ENCODE measurements around the gene CABP2. TPM values are rescaled to one million over a fixed set of nuclear protein-coding genes. Genes with fewer than 3 reads are reported as not detected.
"Not testable (repeated sequence)": the region's sequence is repeated elsewhere in the genome, so short reads cannot be mapped to it uniquely, and the experiment has no call there.

Gene CABP2
- total RNA-seq, 1 donor from 2014 or later = not detected

DNA sequence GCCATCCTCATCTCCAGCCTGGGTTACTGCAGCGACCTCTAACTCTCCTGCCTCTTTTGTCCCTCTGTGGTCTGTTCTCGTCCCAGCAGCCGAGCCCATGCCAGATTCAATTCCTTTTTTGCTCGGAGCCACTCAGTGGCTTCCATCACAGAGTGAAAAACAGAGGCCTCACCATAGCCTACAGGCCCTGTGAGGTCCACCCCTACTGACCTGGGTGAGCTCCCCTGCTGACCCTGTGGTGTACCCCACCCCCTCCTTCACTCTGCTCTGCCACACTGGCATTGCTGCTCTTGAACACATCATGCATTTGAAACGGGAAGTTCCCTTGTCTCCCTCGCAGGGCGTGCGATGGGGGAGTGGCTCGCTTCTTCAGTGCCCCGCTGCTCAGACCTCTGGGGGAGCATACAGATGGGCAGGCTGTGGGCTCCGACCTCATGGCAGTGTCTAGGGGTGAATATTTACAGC, 38.4 kb downstream of the CABP2 start:
- no peak for FAIRE-seq

DNA sequence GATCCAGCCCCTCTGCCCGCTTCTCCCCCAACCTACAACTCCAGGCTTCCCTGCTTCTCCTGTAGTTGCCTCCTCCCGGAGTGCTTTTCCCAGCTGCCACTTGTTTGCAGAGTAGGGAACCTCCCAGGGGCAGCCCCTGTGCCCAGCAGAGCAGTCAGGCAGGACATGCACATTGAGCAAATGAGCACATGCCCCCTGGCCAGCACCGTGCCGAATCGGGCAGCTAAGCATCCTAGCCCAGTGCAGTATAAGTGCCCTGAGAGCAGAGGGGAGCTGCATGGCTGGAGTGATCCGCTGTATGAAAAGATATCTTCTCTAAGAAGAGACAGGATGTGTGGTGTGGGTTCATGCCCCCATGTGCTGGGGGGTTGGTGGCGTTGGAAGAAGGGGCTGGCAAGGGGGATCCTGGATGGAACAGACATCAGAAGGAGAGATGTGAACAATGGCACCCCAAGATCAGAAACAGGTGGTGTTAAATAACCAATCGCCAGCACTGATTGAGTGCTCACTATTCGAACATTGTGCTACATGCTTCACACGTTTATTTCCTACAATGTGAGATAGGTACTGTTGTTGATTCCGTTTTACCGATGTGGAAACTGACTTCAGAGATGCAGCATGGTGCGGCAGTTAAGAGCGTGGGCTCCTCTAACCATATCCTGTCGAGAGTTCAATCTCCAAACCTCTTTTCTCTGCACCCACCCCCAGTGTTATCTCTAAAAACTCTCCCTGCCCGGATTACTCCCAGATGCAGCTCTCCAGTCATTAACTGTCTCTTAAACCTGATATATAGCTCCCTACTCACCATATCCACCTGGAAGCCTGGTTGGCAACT, 39.2 kb downstream of the CABP2 start:
- no peak overlapping the region for H3K4me3 ChIP-seq (ENCODE audit: low read depth, low read length)
- TF ChIP-seq, protein P1, sequence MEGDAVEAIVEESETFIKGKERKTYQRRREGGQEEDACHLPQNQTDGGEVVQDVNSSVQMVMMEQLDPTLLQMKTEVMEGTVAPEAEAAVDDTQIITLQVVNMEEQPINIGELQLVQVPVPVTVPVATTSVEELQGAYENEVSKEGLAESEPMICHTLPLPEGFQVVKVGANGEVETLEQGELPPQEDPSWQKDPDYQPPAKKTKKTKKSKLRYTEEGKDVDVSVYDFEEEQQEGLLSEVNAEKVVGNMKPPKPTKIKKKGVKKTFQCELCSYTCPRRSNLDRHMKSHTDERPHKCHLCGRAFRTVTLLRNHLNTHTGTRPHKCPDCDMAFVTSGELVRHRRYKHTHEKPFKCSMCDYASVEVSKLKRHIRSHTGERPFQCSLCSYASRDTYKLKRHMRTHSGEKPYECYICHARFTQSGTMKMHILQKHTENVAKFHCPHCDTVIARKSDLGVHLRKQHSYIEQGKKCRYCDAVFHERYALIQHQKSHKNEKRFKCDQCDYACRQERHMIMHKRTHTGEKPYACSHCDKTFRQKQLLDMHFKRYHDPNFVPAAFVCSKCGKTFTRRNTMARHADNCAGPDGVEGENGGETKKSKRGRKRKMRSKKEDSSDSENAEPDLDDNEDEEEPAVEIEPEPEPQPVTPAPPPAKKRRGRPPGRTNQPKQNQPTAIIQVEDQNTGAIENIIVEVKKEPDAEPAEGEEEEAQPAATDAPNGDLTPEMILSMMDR (IDR thresholded peaks at IDR 0.05; ENCODE audit: insufficient read depth, low read length, severe bottlenecking) = no peak
- no peak for DNase-seq (ENCODE audit: low read depth)
- H3K36me3 ChIP-seq (ENCODE audit: control insufficient read depth, insufficient read depth, low read length) = no peaks in the 10 kb centered on the region
- H3K27me3 ChIP-seq (ENCODE audit: control insufficient read depth, insufficient read depth, low read length) = no peaks in the 10 kb centered on the region
- no peak for FAIRE-seq

More for the DNA sequence above, 38.4 kb downstream of the CABP2 start:
- Histone ChIP-seq H3K36me3 (ENCODE audit: control insufficient read depth, insufficient read depth, low read length) (no peaks in the 10 kb centered on the region), H3K4me3 (ENCODE audit: low read depth, low read length) (no peak overlapping the region), H3K27me3 (ENCODE audit: control insufficient read depth, insufficient read depth, low read length) (no peaks in the 10 kb centered on the region)
- DNase-seq (ENCODE audit: low read depth) = no peak
- TF ChIP-seq, protein P1 (IDR thresholded peaks at IDR 0.05; ENCODE audit: insufficient read depth, low read length, severe bottlenecking) = no peak

DNA sequence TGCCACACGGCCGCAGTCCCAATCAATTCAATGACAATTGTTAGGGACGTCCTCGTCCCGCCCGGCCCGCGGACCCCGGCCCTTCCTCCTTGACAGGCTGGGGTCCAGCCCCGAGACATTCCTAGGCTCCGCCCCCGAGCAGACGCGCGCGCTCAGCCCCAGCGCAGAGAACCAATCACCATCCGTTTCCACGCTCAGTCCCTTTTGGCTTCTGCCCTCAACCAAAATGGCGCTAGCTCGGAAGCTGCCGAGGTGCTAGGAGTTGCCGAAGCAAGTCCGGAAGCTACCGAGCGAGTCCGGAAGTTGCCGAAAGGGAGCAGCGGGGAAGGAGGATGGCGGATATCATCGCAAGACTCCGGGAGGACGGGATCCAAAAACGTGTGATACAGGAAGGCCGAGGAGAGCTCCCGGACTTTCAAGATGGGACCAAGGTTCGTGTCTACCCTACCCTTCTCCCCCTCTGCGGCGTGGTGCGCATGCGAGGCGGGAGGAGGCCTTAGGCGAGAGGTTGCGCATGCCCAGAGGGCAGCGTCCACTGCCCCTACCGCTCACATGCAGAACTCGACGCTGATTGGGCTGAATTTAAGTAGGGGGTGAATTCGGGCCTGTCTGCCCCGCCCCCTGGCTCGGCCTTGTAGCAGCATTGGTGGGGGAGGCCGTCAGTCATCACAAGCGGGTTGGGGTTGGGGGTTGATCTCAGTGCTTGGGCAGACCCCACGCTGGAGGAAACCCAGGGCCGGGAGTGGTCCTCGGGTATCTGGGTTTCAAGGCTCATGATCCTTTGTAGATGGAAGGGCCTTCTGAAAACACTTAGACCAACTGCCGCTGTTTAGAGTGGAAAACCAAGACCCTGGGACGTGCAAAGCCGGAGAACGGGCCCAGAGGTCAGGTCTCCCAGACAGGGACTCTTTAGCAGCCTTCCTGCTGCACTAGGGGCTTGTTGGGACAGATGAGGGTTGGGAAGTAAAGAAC, 40.1 kb downstream of the CABP2 start, which contains the start of gene AIP:
AIP (plus strand) TSS at position 200 of the 972 bp plus-strand sequence; CDS start at position 333, 133 bp downstream.
- no peaks in the 10 kb centered on the region for H3K27me3 ChIP-seq (ENCODE audit: control insufficient read depth, insufficient read depth, low read length)
- peak within 1 kb of the TSS; percentile 69 for H3K4me3 ChIP-seq (ENCODE audit: low read depth, low read length)
- H3K36me3 ChIP-seq (ENCODE audit: control insufficient read depth, insufficient read depth, low read length) = no peaks in the 10 kb centered on the region
- no peak for FAIRE-seq
- TF ChIP-seq, protein P1 (IDR thresholded peaks at IDR 0.05; ENCODE audit: insufficient read depth, low read length, severe bottlenecking) = peak; percentile 3
- DNase-seq (ENCODE audit: low read depth) = peak; percentile 95

DNA sequence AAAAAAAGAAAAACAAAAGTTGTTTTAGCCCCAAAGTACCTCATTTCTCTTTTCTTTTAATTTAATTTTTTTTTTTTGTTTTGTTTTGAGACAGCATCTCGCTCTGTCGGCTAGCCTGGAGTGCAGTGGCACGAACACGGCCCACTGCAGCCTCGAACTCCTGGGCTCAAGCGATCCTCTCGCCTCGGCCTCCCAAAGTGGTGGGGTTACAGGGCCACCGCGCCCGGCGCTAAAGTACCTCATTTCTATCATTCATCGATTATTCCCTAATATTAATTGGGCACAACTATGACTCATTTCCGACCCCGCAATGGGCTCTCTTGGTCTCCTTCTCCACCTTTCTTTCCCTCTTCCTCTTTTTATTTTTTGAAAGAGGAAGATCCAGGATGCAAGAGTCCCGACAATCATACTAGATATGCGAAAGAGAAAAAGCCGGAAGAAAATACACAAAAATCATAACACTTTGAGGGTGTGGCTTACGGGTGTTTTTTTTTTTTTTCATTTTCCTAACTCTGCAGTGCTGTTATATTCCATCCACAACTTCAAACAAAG, 40.9 kb downstream of the CABP2 start:
- FAIRE-seq (no peak), DNase-seq (ENCODE audit: low read depth) (no peak)
- TF ChIP-seq, protein P1 (IDR thresholded peaks at IDR 0.05; ENCODE audit: insufficient read depth, low read length, severe bottlenecking) = no peak
- H3K36me3 ChIP-seq (ENCODE audit: control insufficient read depth, insufficient read depth, low read length) = no peaks in the 10 kb centered on the region
- peak overlapping the region; percentile 69 for H3K4me3 ChIP-seq (ENCODE audit: low read depth, low read length)
- no peaks in the 10 kb centered on the region for H3K27me3 ChIP-seq (ENCODE audit: control insufficient read depth, insufficient read depth, low read length)

GRCh38 chr11:67477344-67478050, 45.7 kb downstream of the CABP2 start:
- FAIRE-seq; DNase-seq (ENCODE audit: low read depth); H3K27me3 ChIP-seq (ENCODE audit: control insufficient read depth, insufficient read depth, low read length); H3K36me3 ChIP-seq (ENCODE audit: control insufficient read depth, insufficient read depth, low read length); H3K4me3 ChIP-seq (ENCODE audit: low read depth, low read length): not testable (repeated sequence)

DNA sequence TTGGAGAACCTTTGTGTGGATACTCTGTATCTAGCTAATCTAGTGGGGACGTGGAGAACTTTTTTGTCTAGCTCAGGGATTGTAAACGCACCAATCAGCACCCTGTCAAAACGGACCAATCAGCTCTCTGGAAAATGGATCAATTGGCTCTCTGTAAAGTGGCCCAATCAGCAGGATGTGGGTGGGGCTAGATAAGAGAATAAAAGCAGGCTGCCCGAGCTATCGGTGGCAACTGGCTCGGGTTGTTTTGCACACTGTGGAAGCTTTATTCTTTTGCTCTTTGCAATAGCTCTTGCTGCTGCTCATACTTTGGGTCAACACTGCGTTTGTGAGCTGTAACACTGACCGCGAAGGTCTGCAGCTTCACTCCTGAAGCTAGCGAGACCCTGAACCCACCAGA, 46.6 kb downstream of the CABP2 start:
- DNase-seq (ENCODE audit: low read depth); H3K4me3 ChIP-seq (ENCODE audit: low read depth, low read length); FAIRE-seq; H3K36me3 ChIP-seq (ENCODE audit: control insufficient read depth, insufficient read depth, low read length); H3K27me3 ChIP-seq (ENCODE audit: control insufficient read depth, insufficient read depth, low read length): not testable (repeated sequence)
